Suprapubic skin (tissue), 4 donors: Measurements from ENCODE around the gene MAMDC4. TPM values are rescaled to one million over a fixed set of nuclear protein-coding genes. Genes with fewer than 3 reads are reported as not detected.

Experiments
- DNase-seq, 2 donors: peaks; one replicate each; pipeline ENCODE4 v3.0.0-alpha.2; 2019; ENCODE audit warnings: low spot score in 2 of 2
- H3K27ac ChIP-seq: fragments of 200-600 bp; sonication (generic); one replicate; pipeline ENCODE4 v1.5.1; 2019
- H3K27me3 ChIP-seq: fragments of 200-600 bp; sonication (generic); one replicate; pipeline ENCODE4 v1.5.1; 2019
- H3K36me3 ChIP-seq: fragments of 200-600 bp; sonication (generic); one replicate; pipeline ENCODE4 v1.5.1; 2019
- H3K4me1 ChIP-seq: fragments of 200-600 bp; sonication (generic); one replicate; pipeline ENCODE4 v1.5.1; 2019
- H3K4me3 ChIP-seq: fragments of 200-600 bp; sonication (generic); one replicate; pipeline ENCODE4 v1.5.1; 2019; ENCODE audit warnings: mild to moderate bottlenecking
- H3K9me3 ChIP-seq: fragments of 200-600 bp; sonication (generic); one replicate; pipeline ENCODE4 v1.5.1; 2019
- EP300 ChIP-seq: sonication (generic); formaldehyde crosslinking; IDR thresholded peaks from one replicate; pipeline ENCODE4 v1.6.1; 2017; ENCODE audit warnings: antibody characterized with exemption
- POLR2A ChIP-seq, 2 donors: fragments of 450-650 bp; IDR thresholded peaks; one replicate each; pipeline ENCODE4 v1.6.1; 2017; ENCODE audit warnings: antibody characterized with exemption in 2 of 2, mild to moderate bottlenecking in 2 of 2, moderate library complexity in 2 of 2
- POLR2AphosphoS5 ChIP-seq, 3 donors: sonication (generic); formaldehyde crosslinking; IDR thresholded peaks; one replicate each; pipeline ENCODE4 v1.6.1; 2017; ENCODE audit warnings: antibody characterized with exemption in 3 of 3
- WGBS: methylation state at CpG from one replicate; pipeline ENCODE4 v1.1.5; 2018; 5-methylcytosine and 5-hydroxymethylcytosine counted together
- total RNA-seq, 4 donors: library from RNA; depleted of rRNA; stranded (reverse); fragments of >200 nt; gene quantifications; one replicate each; pipeline ENCODE4 v1.1.0, GENCODE V29; 2016
- TF ChIP-seq, protein P1 (sequence below), 2 donors: fragments of 200-600 bp in 1 of 2; fragments of 450-650 bp in 1 of 2; sonication (generic) in 1 of 2; IDR thresholded peaks; one replicate each; pipeline ENCODE4 v1.5.1; 2016 to 2019; ENCODE audit warnings: antibody characterized with exemption in 2 of 2, mild to moderate bottlenecking in 1 of 2, moderate library complexity in 1 of 2

MAMDC4 gene
- total RNA-seq, 4 donors from 2014 or later = 1.3 to 3.9 (median 1.8) TPM

DNA sequence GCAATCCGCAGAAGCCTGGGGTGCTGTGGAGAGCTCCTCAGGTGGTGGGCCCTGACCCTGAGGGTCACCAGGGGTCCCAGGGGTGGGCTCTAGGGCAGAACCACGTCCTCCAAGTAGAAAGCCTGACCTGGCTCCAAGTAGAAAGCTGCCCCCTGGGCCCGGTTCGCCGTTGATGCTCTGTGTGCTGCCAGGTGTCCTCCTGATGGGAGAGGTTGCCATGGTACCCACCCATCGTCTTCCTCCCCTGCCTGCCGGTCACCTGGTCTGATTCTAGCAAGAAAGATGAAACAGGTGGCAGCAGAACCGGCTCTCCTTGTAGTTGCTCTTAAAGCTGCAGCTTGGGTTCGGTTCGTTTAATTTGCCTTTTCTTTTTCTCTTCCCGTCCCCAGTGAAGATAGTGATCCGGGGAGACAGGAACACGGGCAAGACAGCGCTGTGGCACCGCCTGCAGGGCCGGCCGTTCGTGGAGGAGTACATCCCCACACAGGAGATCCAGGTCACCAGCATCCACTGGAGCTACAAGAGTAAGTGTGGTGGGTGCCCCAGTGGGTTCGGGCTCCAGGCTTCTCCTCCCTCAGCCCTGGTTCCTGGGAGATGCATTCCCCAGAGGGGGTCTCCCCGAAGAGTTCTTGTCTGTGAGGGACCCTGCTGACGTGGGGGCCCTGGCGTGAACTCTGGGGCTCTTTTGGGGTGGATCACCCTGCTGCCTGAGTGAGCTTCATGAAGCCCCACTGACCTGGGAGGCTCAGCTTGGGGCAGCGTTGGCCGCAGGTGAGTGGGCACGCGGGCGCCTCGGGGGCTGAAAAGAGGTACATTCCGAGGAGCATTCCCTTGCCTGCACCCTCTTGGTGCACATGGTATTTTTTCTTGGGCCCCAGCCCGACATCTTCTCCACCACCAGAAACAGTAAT lies 28.8 kb upstream of the MAMDC4 start:
- Histone ChIP-seq H3K9me3 (no peaks in the 10 kb centered on the region), H3K4me3 (no peak overlapping the region), H3K27me3 (no peaks in the 10 kb centered on the region), H3K36me3 (peaks cover 52% of the 10 kb centered on the region), H3K27ac (no peak overlapping the region), H3K4me1 (peaks cover 11% of the 10 kb centered on the region)
- TF ChIP-seq, protein P1, sequence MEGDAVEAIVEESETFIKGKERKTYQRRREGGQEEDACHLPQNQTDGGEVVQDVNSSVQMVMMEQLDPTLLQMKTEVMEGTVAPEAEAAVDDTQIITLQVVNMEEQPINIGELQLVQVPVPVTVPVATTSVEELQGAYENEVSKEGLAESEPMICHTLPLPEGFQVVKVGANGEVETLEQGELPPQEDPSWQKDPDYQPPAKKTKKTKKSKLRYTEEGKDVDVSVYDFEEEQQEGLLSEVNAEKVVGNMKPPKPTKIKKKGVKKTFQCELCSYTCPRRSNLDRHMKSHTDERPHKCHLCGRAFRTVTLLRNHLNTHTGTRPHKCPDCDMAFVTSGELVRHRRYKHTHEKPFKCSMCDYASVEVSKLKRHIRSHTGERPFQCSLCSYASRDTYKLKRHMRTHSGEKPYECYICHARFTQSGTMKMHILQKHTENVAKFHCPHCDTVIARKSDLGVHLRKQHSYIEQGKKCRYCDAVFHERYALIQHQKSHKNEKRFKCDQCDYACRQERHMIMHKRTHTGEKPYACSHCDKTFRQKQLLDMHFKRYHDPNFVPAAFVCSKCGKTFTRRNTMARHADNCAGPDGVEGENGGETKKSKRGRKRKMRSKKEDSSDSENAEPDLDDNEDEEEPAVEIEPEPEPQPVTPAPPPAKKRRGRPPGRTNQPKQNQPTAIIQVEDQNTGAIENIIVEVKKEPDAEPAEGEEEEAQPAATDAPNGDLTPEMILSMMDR (IDR thresholded peaks at IDR 0.05) = no peak
- TF ChIP-seq POLR2A (IDR thresholded peaks at IDR 0.05) (no peak), EP300 (no peak), POLR2AphosphoS5 (IDR thresholded peaks at IDR 0.05) (no peak)
- DNase-seq = no peak
- 89% methylated on average over 26 of the region's 30 CpGs for WGBS

DNA sequence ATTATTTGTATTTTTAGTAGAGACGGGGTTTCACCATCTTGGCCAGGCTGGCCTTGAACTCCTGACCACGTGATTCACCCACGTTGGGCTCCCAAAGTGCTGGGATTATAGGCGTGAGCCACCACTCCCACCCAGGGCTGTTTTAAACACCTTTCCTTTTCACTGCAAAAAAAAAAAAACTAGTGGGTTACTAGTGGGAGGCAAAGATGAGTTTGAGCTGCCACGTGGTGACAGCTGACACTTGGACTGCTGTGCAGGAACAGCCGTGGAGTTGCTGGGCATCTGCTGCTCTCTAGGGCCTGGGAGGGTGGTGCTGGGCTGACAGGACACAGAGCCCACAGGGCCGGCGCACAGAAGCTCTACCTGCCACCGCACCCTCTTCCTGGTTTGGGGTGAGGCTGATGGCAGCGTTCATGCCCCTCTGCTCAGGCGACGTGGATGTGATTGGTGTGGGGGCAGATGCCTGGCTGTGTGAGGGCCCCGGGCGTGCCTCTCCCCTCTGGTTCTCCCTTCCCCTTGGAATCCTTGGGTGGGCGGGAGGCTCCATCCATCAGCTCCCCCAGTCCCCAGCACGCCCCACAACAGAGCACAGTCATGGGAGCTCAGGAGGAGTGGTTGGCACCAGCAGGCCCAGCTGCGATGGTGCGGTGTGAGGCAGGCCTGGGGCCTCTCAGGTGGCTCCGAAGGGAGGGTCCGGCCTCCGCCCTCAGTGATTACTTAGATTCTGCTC lies 27.5 kb upstream of the MAMDC4 start:
- no peak for DNase-seq
- no peaks in the 10 kb centered on the region for H3K27me3 ChIP-seq

DNA sequence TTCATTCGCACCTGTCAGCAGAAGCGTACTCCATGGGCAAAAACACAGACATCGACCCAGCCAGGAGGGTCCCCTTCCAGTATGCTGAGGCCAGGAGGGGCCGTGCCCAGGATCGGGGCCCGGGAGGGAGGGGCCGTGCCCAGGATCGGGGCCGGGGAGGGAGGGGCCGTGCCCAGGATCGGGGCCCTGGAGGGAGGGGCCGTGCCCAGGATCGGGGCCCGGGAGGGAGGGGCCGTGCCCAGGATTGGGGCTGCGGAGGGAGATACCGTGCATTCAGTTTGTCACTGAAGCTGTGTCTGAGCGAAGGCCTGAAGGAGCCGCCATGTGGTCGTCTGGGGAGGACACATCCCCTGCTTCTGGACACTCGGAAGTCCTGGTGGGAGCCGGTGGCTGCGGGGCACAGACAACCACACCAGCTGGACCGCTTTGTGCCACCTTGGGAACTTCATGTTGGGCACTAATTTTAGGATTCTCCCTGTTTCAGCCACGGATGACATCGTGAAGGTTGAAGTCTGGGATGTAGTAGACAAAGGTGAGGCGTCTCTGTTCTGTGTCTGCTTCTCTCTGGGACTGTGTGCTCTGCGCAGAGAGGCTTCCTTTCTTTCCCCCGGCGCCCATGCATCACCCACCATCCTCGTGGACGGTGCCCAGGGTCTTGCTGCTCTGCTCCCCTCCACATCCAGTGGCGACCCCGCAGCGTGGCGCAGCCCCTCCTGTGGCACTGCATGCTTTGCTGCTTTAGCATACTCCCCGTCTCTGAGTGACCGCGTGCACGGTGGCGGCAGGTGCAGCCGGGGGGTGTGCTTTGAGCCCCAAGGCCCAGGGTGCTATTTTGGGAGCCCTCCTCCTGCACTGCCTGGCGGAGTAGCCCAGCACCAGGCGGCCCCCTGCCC lies 26.6 kb upstream of the MAMDC4 start:
- 95% methylated on average over 33 of the region's 44 CpGs for WGBS
- Histone ChIP-seq H3K4me1 (peaks cover 11% of the 10 kb centered on the region), H3K27me3 (no peaks in the 10 kb centered on the region), H3K9me3 (no peaks in the 10 kb centered on the region), H3K27ac (no peak overlapping the region), H3K4me3 (no peak overlapping the region), H3K36me3 (peaks cover 74% of the 10 kb centered on the region)
- no peak for DNase-seq
- TF ChIP-seq, protein P1 (IDR thresholded peaks at IDR 0.05) = no peak
- TF ChIP-seq POLR2AphosphoS5 (IDR thresholded peaks at IDR 0.05) (no peak), EP300 (no peak), POLR2A (IDR thresholded peaks at IDR 0.05) (no peak)

More for the DNA sequence above, 27.5 kb upstream of the MAMDC4 start:
- H3K4me3 ChIP-seq = no peak overlapping the region
- peaks cover 65% of the 10 kb centered on the region for H3K36me3 ChIP-seq
- H3K9me3 ChIP-seq = no peaks in the 10 kb centered on the region
- WGBS = 89% methylated on average over 11 of the region's 21 CpGs
- peaks cover 11% of the 10 kb centered on the region for H3K4me1 ChIP-seq
- no peak for TF ChIP-seq POLR2A (IDR thresholded peaks at IDR 0.05)
- TF ChIP-seq, protein P1 (IDR thresholded peaks at IDR 0.05) = no peak
- TF ChIP-seq EP300 = no peak
- TF ChIP-seq POLR2AphosphoS5 (IDR thresholded peaks at IDR 0.05) = no peak
- H3K27ac ChIP-seq = no peak overlapping the region

DNA sequence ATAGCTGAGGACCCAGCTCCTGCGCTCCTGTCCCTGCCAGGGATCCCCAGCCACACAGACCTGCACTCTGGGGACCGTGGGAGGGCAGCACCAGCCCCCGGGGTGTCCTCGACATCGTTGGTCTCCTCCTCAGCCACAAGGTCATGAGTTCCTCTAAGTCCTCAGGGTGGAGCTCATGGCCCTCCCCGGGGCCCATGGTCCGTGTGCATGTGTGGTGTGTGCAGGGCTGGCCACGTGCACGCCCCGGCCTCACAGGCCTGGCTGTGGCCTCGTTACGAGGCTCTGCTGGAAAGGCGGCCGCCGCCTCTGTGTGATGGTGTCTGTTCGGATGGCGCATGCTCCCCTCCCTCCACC lies 26.0 kb upstream of the MAMDC4 start:
- Histone ChIP-seq H3K27ac (no peak overlapping the region), H3K36me3 (peaks cover 80% of the 10 kb centered on the region), H3K4me3 (no peak overlapping the region), H3K27me3 (no peaks in the 10 kb centered on the region), H3K9me3 (no peaks in the 10 kb centered on the region), H3K4me1 (peaks cover 6% of the 10 kb centered on the region)
- no peak for TF ChIP-seq EP300
- TF ChIP-seq POLR2AphosphoS5 (IDR thresholded peaks at IDR 0.05) = no peak
- TF ChIP-seq POLR2A (IDR thresholded peaks at IDR 0.05) = no peak
- no peak for DNase-seq
- 70% methylated on average over 2 of the region's 17 CpGs for WGBS
